Measurements from ENCODE around the gene ARMC6. TPM values are rescaled to one million over a fixed set of nuclear protein-coding genes. Genes with fewer than 3 reads are reported as not detected.

Gene ARMC6
- total RNA-seq, 3 donors from 2014 or later, result 20.3 to 29.5 (median 27.7) TPM

DNA sequence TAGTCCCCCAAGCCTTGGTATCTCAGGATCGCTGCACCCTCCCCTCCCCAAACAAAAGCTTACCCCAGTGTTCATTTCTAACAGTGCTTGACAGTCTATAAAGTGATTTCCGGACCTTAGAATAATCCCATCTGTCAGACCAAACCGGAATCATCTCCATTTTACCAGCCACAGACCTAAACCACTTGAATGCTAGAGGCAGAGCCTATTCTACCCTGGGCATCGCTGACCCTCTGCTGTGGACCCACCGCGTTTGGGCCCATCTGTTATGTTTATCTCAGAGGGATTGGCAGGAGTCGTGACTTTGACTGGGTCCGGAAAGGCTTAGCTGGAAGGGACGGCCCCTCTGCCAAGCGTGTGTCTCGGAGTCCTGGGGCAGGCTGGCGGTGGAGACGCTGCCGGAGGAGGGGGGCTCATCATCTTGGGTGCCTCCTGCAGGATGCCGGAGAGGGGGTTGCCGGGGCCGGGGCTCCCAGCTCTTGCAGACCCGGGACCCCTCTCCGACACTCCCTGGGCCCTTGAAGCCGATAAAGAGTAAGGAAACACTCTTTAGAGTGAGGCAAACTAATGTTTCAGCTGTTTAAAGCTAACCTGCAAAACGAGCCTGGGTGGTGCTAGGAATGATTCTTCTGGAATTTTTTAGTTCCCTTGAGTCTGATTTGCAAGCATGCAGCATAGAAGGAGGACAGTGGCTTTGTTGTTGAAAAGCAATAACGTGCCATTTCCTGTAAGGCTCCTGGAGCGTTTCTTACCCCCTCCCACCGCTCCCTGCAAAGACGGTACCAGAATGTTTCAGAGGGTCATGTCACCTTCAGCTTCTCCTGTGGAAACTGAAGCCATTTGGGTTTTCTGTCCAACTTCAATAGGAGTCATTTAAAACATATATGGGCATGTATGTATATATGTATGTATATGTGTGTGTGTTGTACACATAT, 31.7 kb downstream of the ARMC6 start:
- intact Hi-C loops (cut with DNase I; ENCODE audit: low total_unique reads), result loop anchor here (1.0 kb wide), 1 partner anchor 72 kb away; no protein-coding TSS in a partner anchor
- H3K4me3 ChIP-seq, result peak overlapping the region; percentile 73 to 90 (median 87)
- H3K27me3 ChIP-seq, result no peaks in the 10 kb centered on the region
- no peaks in the 10 kb centered on the region for H3K9me3 ChIP-seq
- TF ChIP-seq POLR2A (IDR thresholded peaks at IDR 0.05) (no peak), CTCF (IDR thresholded peaks at IDR 0.05) (no peak), POLR2AphosphoS5 (IDR thresholded peaks at IDR 0.05) (no peak)
- peaks cover 0 to 9% of the 10 kb centered on the region in 2 donors for H3K4me1 ChIP-seq
- H3K36me3 ChIP-seq, result no peaks in the 10 kb centered on the region
- no peak for DNase-seq (ENCODE audit: low spot score in 2 of 2)
- peak overlapping the region; percentile 36 to 40 for H3K27ac ChIP-seq

DNA sequence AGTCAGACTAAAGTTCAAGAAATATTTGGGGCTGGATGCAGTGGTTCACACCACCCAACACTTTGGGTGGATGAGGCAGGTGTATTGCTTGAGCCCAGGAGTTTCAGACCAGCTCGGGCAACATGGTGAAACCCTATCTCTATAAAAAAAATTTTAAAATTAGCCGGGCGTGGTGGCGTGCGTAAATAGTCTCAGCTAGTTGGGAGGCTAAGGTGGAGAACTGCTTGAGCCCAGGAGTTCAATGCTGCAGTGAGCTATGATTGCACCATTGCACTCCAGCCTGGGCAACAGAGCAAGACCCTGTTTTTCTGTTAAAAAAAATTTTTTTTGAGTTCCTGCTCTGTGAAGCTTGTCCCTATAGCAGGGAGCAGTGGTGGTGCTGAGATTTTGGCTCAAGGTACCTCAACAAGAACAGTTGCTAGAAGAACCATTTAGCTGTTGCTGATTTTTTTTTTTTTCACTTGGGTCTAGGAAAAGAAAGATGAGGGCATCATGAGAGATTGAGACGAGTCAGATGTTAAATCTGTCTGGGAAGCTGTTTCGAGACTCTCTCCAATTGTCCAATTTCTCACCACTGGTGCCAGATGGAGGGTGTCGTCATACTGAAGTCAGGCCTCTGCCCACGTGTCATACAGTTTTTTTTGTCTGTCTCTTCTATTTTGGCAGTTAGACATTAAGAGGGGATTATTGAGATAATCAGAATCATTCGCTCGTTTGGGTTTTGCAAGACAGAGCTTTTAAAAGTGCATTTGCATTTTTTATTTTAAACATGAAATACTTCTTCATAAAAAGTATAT, 34.1 kb downstream of the ARMC6 start:
- Histone ChIP-seq H3K36me3 (no peaks in the 10 kb centered on the region), H3K9me3 (no peaks in the 10 kb centered on the region), H3K4me3 (no peak overlapping the region), H3K27ac (no peak overlapping the region), H3K27me3 (no peaks in the 10 kb centered on the region), H3K4me1 (peaks cover 0 to 9% of the 10 kb centered on the region in 2 donors)
- DNase-seq (ENCODE audit: low spot score in 2 of 2), result no peak
- intact Hi-C loops (cut with DNase I; ENCODE audit: low total_unique reads), result no loop called here
- no peak for TF ChIP-seq POLR2A (IDR thresholded peaks at IDR 0.05)
- no peak for TF ChIP-seq POLR2AphosphoS5 (IDR thresholded peaks at IDR 0.05)
- TF ChIP-seq CTCF (IDR thresholded peaks at IDR 0.05), result no peak

DNA sequence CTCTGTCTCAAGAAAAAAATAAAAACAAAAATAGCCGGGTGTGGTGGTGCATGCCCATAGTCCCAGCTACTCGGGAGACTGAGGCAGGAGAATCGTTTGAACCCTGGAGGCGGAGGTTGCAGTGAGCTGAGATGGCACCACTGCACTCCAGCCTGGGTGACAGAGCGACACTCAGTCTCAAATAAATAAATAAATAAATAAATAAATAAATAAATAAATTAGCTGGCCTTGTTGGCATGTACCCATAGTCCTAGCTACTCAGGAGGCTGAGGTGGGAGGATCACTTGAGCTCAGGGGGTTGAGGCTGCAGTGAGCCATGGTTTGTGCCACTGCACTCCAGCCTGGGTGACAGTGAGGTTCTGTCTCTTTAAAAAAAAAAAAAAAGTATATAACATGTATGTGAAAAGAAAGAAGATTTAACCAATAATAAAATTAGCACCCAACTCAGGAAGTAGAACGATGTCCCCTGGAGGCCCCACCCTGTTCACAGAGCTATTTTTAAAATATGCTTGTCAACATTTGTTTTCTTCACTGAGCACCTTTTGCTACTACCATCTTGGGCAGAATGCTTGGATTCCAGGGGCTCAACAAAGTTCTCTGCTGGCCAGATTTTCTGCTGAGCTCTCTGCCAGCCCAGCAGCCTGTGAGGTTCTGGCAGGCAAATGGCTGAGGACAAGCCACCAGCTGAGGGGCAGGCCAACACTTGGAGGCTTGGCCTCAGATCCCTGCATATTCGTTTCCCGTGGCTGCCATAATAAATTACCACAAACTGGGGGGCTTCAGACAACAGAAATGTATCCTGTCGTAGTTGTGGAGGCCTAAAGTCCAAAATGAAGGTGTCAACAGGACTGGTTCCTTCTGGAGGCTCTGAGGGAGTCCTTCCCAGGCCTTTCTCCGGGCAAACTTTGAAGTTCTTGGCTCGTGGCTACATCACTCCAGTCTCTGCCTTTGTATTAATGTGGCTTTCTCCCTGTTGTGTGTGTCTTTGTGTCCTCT, 35.6 kb downstream of the ARMC6 start:
- Histone ChIP-seq H3K4me1 (peaks cover 0 to 9% of the 10 kb centered on the region in 2 donors), H3K27ac (no peak overlapping the region), H3K27me3 (no peaks in the 10 kb centered on the region), H3K36me3 (no peaks in the 10 kb centered on the region), H3K4me3 (no peak overlapping the region), H3K9me3 (no peaks in the 10 kb centered on the region)
- intact Hi-C loops (cut with DNase I; ENCODE audit: low total_unique reads), result no loop called here
- no peak for DNase-seq (ENCODE audit: low spot score in 2 of 2)
- no peak for TF ChIP-seq POLR2AphosphoS5 (IDR thresholded peaks at IDR 0.05)
- no peak for TF ChIP-seq CTCF (IDR thresholded peaks at IDR 0.05)
- TF ChIP-seq POLR2A (IDR thresholded peaks at IDR 0.05), result no peak

DNA sequence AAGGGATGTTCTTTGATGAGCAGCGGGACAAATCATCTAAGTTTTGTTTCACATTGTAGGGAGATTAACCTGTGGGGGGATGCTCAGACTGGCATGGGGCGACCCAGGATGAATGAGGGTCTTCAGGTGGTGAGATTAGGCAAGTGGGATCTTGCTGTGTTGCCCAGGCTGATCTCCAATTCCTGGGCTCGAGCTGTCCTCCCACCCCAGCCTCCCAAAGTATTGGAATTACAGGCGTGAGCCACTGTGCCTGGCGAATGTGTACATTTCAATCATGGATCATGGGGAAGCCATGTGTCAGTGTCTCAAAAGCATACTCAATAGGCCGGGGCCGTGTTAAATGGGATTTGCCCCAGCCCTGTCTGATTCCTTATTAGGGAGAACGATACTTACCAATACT, 38.5 kb downstream of the ARMC6 start:
- Histone ChIP-seq H3K36me3 (no peaks in the 10 kb centered on the region), H3K27me3 (no peaks in the 10 kb centered on the region), H3K4me1 (no peaks in the 10 kb centered on the region), H3K9me3 (no peaks in the 10 kb centered on the region), H3K4me3 (no peak overlapping the region), H3K27ac (no peak overlapping the region)
- no peak for DNase-seq (ENCODE audit: low spot score in 2 of 2)
- TF ChIP-seq POLR2A (IDR thresholded peaks at IDR 0.05), result no peak
- no peak for TF ChIP-seq CTCF (IDR thresholded peaks at IDR 0.05)
- no peak for TF ChIP-seq POLR2AphosphoS5 (IDR thresholded peaks at IDR 0.05)
- intact Hi-C loops (cut with DNase I; ENCODE audit: low total_unique reads), result no loop called here
